HG03159 (cell line): Measurements from ENCODE around the gene CAMK4.
A peak's percentile ranks its signal among the peaks of the same experiment; 100 is the strongest.
"Not testable (repeated sequence)": the region's sequence is repeated elsewhere in the genome, so short reads cannot be mapped to it uniquely, and the experiment has no call there.

Experiments
- ATAC-seq: cut with Tn5 transposase; IDR thresholded peaks from one replicate; pipeline ENCODE4 v1.9.1; 2021; ENCODE audit warnings: mild to moderate bottlenecking, moderate library complexity; ENCODE audit not compliant: unreplicated experiment

The CAMK4 gene

DNA sequence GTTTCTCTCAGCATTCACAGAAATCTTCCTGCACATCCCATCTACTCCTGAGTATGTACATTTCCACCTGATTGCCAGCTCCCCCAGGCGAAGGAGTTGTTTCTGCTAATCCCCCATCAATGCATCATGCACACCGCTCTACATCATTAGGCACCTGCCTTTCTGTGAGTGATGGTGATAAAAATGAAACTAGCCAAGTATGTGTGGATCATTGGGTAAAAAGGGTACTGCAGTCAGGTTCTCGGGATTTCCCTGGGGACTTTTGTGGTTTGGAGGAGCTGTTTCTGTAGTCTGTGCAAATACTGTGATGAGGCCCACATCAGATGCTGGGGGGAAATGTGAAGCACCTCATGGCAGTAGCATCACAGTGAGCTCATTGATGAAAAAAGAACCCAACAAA, 30.4 kb downstream of the CAMK4 start:
- ATAC-seq, result peak; percentile 76

DNA sequence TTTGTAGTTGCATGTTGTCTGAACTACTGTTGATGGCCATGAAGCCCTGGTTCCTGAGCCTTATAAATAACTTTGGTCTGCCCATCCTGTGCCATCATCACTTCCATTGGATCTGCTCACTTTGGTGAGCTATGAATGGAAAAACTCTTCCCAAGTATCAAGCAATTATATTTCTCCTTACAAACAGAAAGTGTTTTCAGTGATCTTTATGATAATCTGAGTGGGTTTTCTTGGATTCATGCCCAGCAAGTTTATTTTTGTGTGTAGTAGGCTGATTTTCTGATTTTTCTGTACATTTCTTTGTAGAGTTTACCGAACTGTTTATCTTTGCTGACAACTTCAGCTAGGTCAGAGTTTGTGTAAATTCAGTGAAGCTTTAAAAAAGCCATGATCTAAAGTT, 31.0 kb downstream of the CAMK4 start:
- peak; percentile 14 for ATAC-seq

DNA sequence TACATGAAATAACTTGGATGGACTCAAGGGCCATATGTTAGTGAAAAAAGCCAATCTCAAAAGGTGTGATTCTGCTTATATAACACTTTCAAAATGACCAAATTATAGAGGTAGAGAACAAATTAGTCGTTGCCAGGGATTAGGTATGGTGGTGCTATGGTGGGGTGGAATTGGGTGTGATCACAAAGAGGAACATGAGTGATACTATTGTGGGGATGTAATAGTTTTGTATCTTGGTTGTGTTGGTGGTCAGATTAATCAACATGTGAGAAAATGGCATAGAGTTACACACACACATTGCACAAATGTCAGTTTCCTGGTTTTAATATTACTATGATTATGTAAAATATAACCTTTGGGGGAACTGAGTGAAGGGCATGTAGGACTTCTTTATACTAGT, 31.9 kb downstream of the CAMK4 start:
- ATAC-seq, result no peak

DNA sequence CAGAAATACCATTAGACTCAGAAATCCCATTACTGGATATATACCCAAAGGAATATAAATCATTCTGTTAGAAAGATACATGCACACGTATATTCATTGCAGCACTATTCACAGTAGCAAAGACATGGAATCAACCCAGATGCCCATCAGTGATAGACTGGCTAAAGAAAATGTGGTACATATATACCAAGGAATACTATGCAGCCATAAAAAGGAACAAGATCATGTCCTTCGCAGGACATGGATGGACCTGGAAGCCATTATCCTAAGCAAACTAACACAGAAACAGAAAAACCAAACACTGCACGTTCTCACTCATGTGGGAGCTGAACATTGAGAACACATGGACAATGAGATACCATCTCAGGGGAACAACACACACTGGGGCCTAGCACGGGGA, 33.4 kb downstream of the CAMK4 start:
- not testable (repeated sequence) for ATAC-seq

DNA sequence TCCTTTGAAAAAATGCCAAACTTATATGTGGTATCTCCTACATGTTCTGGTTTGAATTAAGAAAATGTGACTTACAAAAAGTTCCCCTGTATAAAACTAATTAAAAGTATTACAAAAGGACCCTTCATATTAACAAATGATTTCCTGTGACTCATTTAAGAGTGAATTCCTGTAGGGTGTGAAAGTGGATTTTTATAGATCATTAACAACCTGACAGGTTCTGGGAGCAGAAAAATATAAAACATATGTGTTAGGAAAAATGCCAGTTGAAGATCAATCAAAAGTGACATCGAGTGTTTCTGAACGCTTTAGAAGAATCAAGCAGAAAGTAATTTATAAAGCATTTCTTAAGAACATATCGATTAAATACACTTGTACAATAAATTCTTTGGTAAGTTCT, 35.5 kb downstream of the CAMK4 start:
- ATAC-seq, result no peak

DNA sequence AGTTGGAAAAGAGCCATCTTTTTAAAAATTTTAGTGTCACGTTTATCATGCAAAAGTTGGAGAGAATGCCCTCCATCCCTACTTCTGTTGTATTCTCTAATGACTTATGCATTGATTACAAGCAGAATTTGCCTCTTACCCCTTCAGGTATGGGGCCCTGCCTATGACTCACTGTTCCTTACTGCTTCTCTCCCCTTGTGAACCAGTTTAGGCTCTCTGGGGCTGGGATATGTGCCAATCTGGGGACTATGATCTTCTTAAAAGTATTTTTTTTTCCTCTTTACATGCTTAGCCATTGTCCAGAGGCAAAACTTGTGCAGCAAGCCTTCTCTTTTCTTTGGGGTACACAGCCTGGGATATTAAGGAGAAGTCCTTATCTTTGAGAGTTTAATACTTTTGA, 37.4 kb downstream of the CAMK4 start:
- no peak for ATAC-seq

DNA sequence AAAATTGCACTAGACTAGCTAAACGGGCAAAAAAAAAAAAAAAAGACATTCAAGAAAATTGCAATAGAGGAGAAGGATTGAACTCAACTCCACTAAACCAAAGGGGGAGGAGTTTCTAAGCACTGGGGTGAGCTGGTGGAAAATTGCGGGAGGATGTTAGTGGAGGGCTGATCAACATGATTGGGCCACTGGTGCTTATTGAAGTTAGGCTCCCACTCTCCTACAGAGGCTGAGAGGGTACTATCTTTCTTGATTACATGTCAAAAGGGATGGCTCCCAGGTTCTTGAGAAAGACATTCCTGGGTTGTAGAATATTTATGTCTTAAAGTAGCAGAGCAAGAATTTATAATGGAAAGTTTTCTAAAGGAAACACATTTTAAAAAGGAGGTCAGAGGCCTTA, 38.0 kb downstream of the CAMK4 start:
- no peak for ATAC-seq

DNA sequence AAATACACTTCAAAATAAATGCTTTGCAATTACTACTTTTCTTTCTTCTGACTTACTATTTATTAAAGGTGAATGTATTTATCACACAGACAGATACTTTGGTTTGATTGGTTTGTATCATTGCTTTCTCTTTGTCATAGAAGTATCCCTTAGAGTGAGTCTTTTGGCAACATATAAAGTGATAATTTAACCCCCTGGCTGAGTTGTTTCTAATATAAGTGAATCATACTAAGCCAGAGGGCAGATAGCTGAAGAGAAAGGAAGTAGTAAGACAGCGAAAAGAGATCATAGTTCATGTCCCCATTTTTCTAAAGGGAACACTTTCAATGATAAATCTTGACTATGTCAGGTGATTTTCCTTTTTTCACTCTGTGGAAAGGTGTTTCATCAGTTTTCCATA, 38.6 kb downstream of the CAMK4 start:
- no peak for ATAC-seq

DNA sequence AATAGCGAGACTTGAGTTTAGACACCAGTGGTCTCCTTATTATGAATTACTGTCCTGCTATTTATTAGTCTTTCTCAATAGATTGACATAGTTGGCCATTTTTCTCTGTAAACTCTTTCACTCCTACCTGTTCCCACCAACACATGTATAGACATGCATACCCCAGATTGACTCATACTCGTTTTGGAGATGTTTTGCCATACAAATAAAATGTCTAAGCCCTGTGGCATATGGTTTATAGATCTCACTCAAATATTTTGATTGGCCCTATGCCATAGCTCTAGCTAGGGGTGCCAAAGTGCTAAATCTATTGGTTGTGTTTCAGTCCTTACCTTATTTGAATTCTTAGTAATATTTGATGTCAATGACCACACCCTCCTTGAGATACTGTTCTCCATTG, 42.3 kb downstream of the CAMK4 start:
- no peak for ATAC-seq

DNA sequence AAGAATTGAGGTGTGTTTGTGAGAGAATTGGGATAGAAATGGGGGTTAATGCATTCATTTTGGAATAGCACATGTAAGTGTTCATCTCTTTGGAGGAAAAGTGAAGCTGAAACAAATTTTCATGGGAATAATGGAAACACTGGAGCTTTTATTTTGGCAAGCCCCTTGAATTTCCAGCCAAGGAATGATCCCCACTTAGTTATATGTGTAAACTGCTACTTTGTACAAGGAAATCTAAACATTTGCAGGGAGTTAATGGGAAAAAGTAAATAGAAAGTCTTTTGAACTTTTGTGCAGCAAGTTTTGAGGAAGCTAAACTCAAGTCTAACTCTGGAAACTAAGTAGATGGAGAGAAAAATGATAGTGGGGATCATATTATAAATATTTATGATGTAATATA, 44.1 kb downstream of the CAMK4 start:
- no peak for ATAC-seq

DNA sequence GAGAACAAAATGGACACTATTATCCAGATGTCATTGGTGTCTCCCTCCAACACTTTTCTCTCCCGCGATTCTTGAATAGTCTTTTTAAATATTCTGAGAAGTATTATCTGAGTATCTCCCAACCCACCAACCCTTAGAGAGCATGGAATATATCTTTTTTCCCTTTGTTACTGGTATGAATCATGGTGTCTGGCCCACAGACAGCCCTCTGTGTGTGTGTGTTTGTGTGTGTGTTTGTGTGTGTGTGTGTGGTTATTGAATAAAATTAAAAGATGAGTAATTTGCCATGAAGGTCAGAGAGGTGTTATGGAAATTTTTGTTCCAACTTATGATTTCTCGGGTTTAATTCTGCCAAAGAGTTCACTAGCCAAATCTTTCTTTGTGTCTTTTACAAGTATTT, 47.7 kb downstream of the CAMK4 start:
- no peak for ATAC-seq

DNA sequence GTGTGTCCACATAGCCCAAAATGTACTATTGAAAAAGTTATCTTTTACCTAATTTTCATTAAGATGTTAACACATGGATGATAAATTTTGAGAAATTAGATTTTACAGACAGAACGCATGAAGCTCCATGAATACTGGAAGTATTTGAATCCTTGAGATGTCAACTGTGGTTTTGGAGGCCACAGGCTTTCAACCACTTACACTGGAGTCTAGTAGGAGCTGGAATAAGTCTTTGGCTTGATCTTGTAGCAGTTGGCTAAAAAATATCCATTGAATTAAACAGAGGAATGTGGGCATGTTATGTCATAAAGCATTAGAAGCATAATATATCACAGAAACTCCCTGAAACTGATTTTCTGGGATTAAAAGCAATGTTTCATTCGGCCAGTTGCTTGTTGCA, 52.9 kb downstream of the CAMK4 start:
- no peak for ATAC-seq

DNA sequence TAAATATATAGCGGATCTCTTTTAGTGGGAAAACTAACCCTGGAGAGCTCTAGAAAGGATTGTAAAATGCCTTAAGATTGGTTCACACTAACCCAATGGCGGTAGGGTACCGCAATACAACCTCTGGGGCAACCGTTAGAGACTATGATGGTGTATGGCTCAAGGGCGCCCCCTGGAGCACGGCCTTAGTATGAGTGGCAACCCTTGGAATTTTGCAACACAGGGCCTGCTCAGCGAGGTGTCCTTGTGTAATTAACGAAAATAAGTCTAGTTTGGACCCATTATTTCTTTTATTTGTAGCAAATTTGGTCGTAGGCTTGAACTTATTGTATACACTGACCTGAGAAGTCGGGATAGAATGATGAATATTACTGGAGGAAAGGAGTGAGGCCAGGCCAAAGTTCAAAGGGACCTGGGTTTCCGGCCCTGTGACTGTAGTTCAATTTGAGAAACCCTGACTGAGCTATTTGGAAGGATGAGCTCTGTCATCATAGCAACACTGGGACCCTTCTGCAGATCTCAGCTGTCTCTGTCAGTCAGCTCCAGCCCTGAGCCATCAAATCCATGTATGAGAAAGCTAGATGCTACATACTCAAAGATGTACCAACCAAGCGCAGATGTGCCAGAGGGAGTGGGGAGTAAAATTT, 54.8 kb downstream of the CAMK4 start:
- ATAC-seq, result peak; percentile 96

DNA sequence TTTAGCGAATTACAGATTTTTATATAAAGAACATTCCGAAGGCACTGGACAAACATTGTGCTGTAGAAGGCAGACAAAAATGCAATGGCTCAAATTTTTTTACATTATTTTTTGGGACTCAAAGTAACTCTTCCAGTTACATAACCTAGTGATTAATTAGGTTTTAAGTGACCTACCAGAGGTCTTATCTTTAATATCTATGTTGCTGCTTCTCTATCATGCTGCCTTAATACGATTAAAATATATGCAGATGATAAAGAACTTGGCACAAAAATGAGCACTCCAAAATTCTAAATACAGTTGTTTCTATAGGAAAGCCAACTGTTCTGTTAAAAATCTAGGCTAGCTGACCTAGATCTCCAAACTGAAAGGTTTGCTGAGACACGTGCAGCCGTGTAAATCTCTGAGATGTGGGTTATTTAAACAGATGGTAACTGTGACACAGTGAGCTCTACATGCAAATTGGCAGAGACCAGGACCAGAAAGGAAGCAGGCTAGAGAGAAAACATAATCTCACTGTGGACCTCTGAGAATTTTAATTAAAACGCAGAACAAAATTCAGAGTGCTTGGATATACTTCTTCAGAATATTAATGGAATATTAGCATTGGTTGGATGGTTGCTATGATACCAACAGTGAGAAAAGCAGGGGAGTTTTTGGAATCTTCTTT, 56.2 kb downstream of the CAMK4 start:
- no peak for ATAC-seq

DNA sequence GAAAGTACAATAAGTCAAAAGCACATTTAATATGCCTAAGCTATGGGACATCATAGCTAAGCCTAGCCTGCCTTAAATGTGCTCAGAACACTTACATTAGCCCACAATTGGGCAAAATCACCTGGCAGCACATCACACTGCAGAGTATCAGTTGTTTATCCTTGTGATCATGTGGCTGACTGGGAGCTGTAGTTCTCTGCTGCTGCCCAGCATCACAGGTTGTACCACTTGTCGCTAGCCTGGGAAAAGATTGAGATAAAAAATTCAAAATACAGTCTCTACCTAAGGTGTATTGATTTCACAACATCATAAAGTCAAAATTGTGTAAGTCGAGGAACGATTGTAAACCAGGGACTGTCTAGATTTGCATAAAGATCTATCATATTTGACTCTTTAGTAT, 58.6 kb downstream of the CAMK4 start:
- no peak for ATAC-seq

DNA sequence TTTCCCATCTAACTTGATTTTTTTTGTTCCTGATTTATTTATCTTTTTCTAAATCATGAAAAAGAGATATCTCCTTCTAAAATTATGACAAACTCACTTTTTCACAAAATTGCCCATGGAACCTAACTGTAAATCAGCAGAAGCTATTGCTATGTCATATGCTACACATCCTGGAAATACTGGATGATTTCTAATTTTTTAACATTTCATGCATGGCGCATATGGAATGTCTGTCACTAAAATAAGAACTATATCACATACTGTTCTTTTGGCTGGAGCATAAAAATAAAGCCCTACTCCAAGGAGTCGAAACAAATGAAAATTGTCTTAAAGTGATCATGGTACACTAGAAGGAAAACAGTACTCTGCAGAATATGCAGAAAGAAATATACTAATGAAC, 60.6 kb downstream of the CAMK4 start:
- no peak for ATAC-seq

DNA sequence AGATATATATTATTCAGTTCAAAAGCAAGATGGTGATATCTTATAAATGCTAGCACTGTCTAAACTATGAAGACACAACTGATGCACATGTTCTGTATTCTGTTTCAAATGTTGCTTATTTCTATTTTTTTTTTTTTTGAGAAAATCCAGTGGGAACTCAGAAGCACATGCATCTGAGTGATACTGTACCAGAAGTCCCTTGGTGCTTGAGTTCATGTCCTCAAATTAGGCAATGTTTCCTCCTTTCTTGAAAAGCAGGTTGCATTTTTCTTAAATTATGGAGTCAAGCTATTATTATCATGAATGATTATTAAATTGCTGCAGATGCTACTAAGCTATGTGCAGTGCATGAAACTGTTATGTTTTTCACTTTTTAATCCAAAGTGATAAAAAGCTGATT, 70.4 kb downstream of the CAMK4 start:
- no peak for ATAC-seq

DNA sequence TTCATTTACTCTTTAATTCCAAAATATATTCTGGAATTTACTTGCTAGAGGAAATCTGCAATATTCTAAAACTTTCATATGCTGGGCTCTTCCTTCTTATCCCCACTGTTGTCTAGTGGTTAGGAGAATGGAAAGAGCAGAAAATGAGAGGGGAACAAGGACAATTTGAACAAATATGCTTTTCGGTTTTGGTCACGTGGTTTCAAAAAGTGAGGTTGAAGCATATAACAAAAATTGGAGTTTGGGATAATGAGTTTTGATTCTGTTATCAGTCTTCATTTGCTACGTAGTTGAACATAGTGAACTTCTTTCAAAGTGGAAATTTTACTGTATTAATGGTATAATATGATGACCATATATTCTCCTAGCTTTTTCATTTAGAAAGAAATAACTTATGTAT, 71.5 kb downstream of the CAMK4 start:
- ATAC-seq, result no peak

DNA sequence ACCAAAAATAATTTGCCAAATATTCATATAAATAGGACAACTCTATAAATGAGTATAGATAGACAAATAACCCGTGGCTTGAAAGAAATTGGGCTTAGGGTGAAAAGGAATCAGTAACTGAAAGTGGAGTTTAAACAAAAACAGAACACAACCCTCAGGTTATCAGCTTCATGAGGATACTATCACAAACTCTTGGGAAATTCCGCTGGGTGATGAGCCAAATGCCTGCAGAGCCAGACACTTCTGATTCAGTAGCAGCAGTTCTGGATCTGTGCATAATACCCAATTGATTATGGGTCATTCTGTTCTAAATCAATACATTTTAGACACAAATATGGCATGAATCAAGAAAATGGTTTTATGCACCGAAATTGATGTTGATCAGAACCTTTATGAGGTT, 72.4 kb downstream of the CAMK4 start:
- ATAC-seq, result no peak

DNA sequence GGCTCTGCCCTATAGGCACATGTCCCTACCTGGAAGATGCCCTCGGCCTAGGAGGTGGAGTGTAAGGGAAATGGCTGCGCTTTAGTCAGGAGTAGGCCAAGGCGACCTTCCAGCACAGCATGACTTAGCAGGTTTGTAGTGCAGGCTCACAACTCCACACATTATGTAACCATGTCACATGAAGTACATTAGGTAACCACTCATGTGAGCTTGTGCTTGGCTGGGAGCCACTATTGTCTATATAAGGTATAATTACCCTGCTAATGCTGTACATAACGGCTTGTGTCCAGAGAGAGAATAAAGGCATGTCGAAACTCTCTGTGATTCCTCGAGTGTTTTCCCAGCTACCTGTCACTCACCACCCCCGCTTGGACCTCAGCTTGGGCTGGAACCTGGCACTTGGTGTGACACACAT, 74.9 kb downstream of the CAMK4 start:
- no peak for ATAC-seq

DNA sequence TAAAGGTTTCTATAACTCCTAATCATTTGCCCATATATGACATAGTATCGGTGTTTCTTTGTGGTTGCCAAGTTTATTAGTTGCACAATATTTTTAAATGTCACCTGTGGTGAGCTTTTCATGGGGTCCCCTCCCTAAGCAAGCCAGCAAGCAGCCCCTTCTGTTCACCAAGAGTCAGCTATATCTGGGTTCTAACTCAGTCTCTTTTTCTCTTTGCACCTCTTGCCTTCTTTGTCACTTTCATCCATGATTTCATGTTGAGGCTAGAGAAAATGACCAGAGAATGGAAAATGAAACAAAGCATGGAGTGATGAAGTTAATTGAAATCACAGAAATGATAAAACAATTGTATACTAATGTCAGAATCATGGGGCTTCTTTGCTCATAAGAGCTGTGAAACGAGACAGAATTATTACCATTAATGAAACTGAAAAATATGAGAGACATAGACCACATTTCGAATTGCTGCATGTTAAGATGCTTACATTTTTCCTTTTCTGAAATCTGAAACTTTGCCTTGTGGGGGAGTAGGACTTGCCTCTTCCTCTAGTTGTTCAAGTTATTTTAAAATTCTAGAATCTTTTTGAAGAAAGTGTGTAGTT, 75.7 kb downstream of the CAMK4 start:
- ATAC-seq, result no peak

DNA sequence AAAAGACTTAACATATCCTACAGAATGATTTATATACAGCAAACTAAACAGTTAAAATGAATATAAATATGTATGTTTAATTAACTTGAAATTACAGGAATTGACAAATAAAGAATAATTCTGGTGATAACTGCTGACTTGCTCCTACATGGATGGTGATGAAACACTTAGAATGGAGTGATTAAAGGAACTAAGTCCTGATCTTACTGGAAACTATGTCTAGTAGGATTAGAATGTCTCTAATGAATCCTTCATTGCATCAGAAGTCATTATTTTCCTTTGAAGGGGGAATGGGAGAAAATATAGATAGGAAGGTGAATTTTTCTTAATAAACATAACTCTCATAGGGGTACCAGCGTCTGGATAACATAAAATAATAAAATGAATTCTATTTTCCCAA, 77.1 kb downstream of the CAMK4 start:
- ATAC-seq, result no peak

DNA sequence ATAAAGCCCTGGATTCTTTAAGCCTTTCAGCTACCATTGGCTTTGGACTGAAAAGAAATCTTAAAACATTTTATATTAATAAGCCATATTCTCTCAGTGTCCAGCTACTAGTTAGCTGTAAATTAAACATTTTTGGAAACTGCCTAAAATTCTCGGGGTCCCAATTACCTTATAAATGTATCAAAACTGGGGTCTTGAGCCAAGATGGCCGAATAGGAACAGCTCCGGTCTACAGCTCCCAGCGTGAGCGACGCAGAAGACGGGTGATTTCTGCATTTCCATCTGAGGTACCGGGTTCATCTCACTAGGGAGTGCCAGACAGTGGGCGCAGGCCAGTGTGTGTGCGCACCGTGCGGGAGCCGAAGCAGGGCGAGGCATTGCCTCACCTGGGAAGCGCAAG, 77.9 kb downstream of the CAMK4 start:
- ATAC-seq, result not testable (repeated sequence)
